Measurements from ENCODE around the gene ADGRB3. TPM values are rescaled to one million over a fixed set of nuclear protein-coding genes. Genes with fewer than 3 reads are reported as not detected.

Gene ADGRB3
- total RNA-seq, 3 donors from 2014 or later: 0.43 to 7.8 (median 0.72) TPM

DNA sequence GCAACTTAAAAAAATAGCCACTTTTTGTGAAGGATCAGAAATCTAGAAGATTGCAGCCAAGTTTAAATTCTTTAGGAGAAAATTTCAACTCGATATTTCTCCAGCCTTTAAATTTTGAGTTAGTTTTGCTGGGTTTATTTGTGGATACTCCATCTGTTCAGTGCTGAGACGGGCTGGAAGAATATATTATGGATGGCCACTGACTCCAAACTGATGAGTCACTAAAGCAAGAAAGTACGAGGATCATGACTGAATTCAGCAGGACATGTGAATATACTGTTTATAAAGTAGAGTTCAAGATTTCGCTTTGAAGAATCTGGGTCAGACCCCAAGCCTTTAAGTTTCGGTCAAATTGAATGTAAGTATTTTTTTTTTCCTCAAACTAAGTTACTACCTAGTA, 199.5 kb downstream of the ADGRB3 start:
- TF ChIP-seq, protein P1, sequence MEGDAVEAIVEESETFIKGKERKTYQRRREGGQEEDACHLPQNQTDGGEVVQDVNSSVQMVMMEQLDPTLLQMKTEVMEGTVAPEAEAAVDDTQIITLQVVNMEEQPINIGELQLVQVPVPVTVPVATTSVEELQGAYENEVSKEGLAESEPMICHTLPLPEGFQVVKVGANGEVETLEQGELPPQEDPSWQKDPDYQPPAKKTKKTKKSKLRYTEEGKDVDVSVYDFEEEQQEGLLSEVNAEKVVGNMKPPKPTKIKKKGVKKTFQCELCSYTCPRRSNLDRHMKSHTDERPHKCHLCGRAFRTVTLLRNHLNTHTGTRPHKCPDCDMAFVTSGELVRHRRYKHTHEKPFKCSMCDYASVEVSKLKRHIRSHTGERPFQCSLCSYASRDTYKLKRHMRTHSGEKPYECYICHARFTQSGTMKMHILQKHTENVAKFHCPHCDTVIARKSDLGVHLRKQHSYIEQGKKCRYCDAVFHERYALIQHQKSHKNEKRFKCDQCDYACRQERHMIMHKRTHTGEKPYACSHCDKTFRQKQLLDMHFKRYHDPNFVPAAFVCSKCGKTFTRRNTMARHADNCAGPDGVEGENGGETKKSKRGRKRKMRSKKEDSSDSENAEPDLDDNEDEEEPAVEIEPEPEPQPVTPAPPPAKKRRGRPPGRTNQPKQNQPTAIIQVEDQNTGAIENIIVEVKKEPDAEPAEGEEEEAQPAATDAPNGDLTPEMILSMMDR (IDR thresholded peaks at IDR 0.05): no peak
- Histone ChIP-seq H3K4me3 (no peak overlapping the region), H3K9me3 (no peaks in the 10 kb centered on the region), H3K36me3 (ENCODE audit: low read depth) (no peaks in the 10 kb centered on the region), H3K4me1 (ENCODE audit: low read depth) (no peaks in the 10 kb centered on the region)
- intact Hi-C loops (cut with DNase I, micrococcal nuclease): no loop called here
- no peak for DNase-seq
- ATAC-seq: no peak

DNA sequence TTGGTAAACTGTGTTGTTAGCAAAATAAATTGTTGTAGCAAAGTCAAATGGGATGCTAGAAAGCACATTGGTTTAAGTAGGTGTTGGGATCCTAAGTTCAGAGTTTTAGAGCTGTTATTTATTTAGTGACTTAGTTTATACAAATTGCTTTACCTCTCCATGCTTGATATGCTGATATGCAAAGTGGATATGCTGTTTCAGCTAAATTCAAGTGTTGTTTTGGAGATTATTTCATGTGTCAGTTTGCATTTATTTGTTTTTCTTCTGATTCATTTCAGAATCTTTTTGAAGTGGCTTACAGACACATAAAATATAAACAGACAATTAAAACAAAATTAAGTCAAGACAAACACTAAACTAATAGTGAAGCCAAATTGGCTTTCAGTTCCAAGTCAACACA, 203.5 kb downstream of the ADGRB3 start:
- intact Hi-C loops (cut with DNase I, micrococcal nuclease): no loop called here
- Histone ChIP-seq H3K9me3 (no peaks in the 10 kb centered on the region), H3K36me3 (ENCODE audit: low read depth) (no peaks in the 10 kb centered on the region), H3K4me3 (no peak overlapping the region), H3K4me1 (ENCODE audit: low read depth) (no peaks in the 10 kb centered on the region)
- ATAC-seq (no peak), DNase-seq (no peak)
- TF ChIP-seq, protein P1 (IDR thresholded peaks at IDR 0.05): no peak

DNA sequence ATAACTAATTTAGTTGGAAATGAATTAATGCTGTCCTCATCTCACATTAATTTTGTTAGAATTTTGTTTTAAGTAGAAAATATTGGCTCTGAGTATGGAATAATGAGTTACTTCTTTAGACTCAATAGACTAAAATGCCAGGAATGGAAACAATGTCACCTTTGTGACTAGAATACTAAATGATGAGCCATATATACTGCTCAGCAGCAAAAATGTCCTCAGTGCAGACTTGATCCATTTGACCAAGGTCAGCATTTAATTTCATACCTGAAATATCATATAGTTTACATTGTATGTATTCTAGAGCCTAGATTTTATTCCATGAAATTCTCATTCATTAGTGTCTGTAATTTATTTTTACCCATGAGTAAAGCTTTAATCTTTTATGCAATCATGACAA, 217.7 kb downstream of the ADGRB3 start:
- Histone ChIP-seq H3K4me1 (ENCODE audit: low read depth) (no peaks in the 10 kb centered on the region), H3K4me3 (no peak overlapping the region), H3K36me3 (ENCODE audit: low read depth) (no peaks in the 10 kb centered on the region), H3K9me3 (no peaks in the 10 kb centered on the region)
- ATAC-seq (no peak), DNase-seq (no peak)
- intact Hi-C loops (cut with DNase I, micrococcal nuclease): no loop called here
- TF ChIP-seq, protein P1 (IDR thresholded peaks at IDR 0.05): no peak

DNA sequence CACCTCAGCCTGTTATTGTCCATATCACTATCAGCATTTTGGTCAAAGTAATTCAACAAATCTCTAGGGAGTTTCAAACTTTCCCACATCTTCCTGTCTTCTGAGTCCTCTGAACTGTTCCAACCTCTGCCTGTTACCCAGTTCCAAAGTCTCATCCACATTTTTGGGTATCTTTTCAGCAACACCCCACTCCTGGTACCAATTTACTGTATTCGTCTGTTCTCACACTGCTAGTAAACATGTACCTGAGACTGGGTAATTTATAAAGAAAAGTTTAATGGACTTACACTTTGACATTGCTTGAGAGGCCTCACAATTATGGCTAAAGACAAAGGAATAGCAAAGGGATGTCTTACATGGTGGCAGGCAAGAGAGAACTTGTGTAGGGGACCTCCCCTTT, 224.2 kb downstream of the ADGRB3 start:
- Histone ChIP-seq H3K4me1 (ENCODE audit: low read depth) (no peaks in the 10 kb centered on the region), H3K9me3 (peaks cover 10% of the 10 kb centered on the region), H3K36me3 (ENCODE audit: low read depth) (no peaks in the 10 kb centered on the region), H3K4me3 (no peak overlapping the region)
- ATAC-seq (no peak), DNase-seq (no peak)
- intact Hi-C loops (cut with DNase I, micrococcal nuclease): no loop called here
- TF ChIP-seq, protein P1 (IDR thresholded peaks at IDR 0.05): no peak

DNA sequence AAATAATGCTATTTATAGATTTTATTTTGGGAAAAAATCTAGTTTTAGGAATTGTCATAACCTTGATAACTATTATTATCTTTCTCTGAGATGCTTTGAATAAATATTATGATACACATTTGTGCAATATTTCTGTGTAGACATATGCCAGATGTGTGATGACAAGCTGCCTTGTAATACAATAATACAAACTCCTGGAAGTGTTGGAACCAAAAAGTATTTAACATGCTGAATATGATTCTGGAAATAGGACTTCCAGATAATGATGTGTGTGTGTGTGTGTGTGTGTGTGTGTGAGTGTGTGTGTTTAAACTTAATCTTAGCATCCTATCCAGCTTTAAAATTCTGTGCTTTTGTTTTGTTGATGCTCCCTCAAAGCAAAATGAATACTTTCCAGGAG, 233.6 kb downstream of the ADGRB3 start:
- Histone ChIP-seq H3K4me3 (no peak overlapping the region), H3K9me3 (peaks cover 10% of the 10 kb centered on the region), H3K4me1 (ENCODE audit: low read depth) (no peaks in the 10 kb centered on the region), H3K36me3 (ENCODE audit: low read depth) (no peaks in the 10 kb centered on the region)
- TF ChIP-seq, protein P1 (IDR thresholded peaks at IDR 0.05): no peak
- intact Hi-C loops (cut with DNase I, micrococcal nuclease): no loop called here
- ATAC-seq: no peak
- no peak for DNase-seq

DNA sequence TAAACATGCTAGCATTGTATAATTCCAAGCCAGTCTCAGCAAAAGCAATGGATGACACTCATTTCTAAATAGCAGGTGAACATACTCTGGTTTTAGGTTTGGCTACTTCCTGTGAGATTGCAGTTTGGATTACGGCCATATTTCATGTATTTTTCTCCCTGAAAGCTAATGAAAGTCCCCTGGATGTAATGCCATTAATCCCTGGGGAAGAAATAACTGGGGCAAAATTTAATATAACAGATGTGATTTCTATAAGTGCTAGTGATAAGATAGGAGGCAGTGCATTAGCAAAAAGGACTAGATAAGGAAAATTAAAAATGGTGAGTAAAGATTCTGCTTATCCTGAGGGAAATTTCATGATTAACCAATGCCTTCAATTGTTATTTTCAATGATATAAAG, 238.2 kb downstream of the ADGRB3 start:
- ATAC-seq: no peak
- intact Hi-C loops (cut with DNase I, micrococcal nuclease): loop anchor here in 1 of 2 donors (10.0 kb wide), 1 partner anchor 82 kb away; no protein-coding TSS in a partner anchor
- DNase-seq: no peak
- Histone ChIP-seq H3K4me3 (no peak overlapping the region), H3K9me3 (no peaks in the 10 kb centered on the region), H3K36me3 (ENCODE audit: low read depth) (no peaks in the 10 kb centered on the region), H3K4me1 (ENCODE audit: low read depth) (no peaks in the 10 kb centered on the region)
- TF ChIP-seq, protein P1 (IDR thresholded peaks at IDR 0.05): no peak

Measured in mucosa of descending colon (tissue), 3 donors.